ENCODE measurements around the gene LENG8. TPM values are rescaled to one million over a fixed set of nuclear protein-coding genes. Genes with fewer than 3 reads are reported as not detected.

Gene LENG8
- total RNA-seq, 1 experiment from 2014 or later: 196 TPM

- Histone ChIP-seq H3K4me3 (replicated peaks in 1 of 2; ENCODE audit: low read depth in 1 of 2, low read length in 2 of 2) (no peak overlapping the region), H3K79me2 (ENCODE audit: insufficient read depth, low read length) (peaks cover 92% of the 10 kb centered on the region), H2AFZ (ENCODE audit: low read depth, low read length, poor library complexity, severe bottlenecking) (no peak overlapping the region), H4K20me1 (ENCODE audit: insufficient read depth) (0 out of 2 replicates have a peak, but pooled peaks cover 3% of the 10 kb centered on the region), H3K36me3 (ENCODE audit: control insufficient read depth in 1 of 2, insufficient read depth in 2 of 2, low read length in 2 of 2) (peaks cover 66 to 73% of the 10 kb centered on the region in 2 experiments; a peak in 3 of 4 replicates), H3K27ac (ENCODE audit: low read depth, low read length) (no peak overlapping the region), H3K27me3 (ENCODE audit: insufficient read depth, low read length) (no peaks in the 10 kb centered on the region), H3K4me1 (ENCODE audit: control insufficient read depth in 1 of 2, insufficient read depth in 2 of 2, low read length in 2 of 2) (peaks cover 0 to under 1% of the 10 kb centered on the region in 2 experiments; a peak in 3 of 4 replicates), H3K9me3 (ENCODE audit: control insufficient read depth in 1 of 2, insufficient read depth in 1 of 2, low read depth in 1 of 2, low read length in 2 of 2) (no peaks in the 10 kb centered on the region), H3K9ac (ENCODE audit: low read length) (no peak overlapping the region), H3K9me2 (ENCODE audit: insufficient read depth) (no peaks in the 10 kb centered on the region), H3K4me2 (ENCODE audit: low read length) (no peak overlapping the region)
- CTCF ChIA-PET: no interaction called here
- RAD21 ChIA-PET (ENCODE audit: low non-redundant PET in 1 of 2, low total read pairs in 2 of 2, uncharacterized antibody in 2 of 2, unreplicated experiment in 2 of 2): no interaction called here
- no peak for DNase-seq (ENCODE audit: low read depth, low spot score)
- POLR2A ChIA-PET: no interaction called here
- TF ChIP-seq YY1 (IDR thresholded peaks at IDR 0.05; ENCODE audit: extremely low read depth, insufficient replicate concordance, low read depth, low read length) (no peak), ELF1 (IDR thresholded peaks at IDR 0.05; ENCODE audit: borderline replicate concordance, low read depth) (no peak), CEBPB (IDR thresholded peaks at IDR 0.05; ENCODE audit: low read depth) (no peak), POLR2AphosphoS5 (IDR thresholded peaks at IDR 0.05; ENCODE audit: low read depth, low read length) (no peak), RAD21 (IDR thresholded peaks at IDR 0.05; ENCODE audit: low read depth) (no peak), ZFX (IDR thresholded peaks at IDR 0.05) (no peak)
- intact Hi-C loops (cut with micrococcal nuclease): no loop called here
- no TSS peak for BruUV-seq (replicated peaks)
- ATAC-seq: no peak
These were observed 7.7 kb downstream of the LENG8 start for GRCh38 chr19:54456423-54457373.

DNA sequence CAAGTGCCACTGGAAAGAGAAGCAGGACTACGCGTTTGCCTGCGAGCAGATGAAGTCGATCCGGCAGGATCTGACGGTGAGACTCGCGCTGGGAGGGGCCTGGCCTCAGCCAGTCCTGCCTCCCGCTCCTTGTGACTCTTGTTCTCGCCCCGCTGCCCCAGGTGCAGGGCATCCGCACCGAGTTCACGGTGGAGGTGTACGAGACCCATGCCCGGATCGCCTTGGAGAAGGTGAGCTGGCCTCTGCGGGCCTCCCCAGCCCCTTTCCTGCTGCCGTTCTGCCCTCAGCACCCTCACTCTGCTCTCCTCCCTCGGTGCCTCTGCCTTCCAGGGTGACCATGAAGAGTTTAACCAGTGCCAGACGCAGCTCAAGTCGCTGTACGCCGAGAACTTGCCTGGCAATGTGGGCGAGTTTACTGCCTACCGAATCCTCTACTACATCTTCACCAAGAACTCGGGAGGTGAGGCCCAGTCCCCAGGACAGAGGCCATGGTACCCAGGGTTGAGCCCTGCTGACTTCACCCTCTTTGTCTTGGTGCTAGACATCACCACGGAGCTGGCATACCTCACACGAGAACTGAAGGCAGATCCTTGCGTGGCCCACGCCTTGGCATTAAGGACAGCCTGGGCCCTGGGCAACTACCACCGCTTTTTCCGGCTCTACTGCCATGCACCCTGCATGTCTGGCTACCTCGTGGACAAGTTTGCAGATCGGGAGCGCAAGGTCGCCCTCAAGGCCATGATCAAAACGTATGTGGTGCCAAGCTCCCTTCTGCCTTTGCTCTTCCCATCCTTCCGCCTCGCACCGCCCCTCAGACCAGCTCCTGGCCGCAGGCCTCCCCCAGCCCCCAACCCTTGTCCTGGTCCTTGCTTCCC, 9.0 kb downstream of the LENG8 start:
- DNase-seq (ENCODE audit: low read depth, low spot score) (no peak), ATAC-seq (no peak)
- H3K9me2 ChIP-seq (ENCODE audit: insufficient read depth): no peaks in the 10 kb centered on the region
- BruUV-seq (replicated peaks): TSS peak; percentile 3
- H3K4me1 ChIP-seq (ENCODE audit: control insufficient read depth in 1 of 2, insufficient read depth in 2 of 2, low read length in 2 of 2): peaks cover 7 to 13% of the 10 kb centered on the region in 2 experiments; a peak in 3 of 4 replicates
- H3K4me3 ChIP-seq (replicated peaks in 1 of 2; ENCODE audit: low read depth in 1 of 2, low read length in 2 of 2): no peak overlapping the region
- ChIA-PET RAD21 (ENCODE audit: low non-redundant PET in 1 of 2, low total read pairs in 2 of 2, uncharacterized antibody in 2 of 2, unreplicated experiment in 2 of 2) (no interaction called here), POLR2A (interaction anchor here (3.1 kb wide), 1 partner anchor 9 kb away, joined by 10 read pairs; the partner anchor contains the start of gene LENG8), CTCF (no interaction called here)
- no peak overlapping the region for H3K27ac ChIP-seq (ENCODE audit: low read depth, low read length)
- intact Hi-C loops (cut with micrococcal nuclease): no loop called here
- H2AFZ ChIP-seq (ENCODE audit: low read depth, low read length, poor library complexity, severe bottlenecking): no peak overlapping the region
- H3K36me3 ChIP-seq (ENCODE audit: control insufficient read depth in 1 of 2, insufficient read depth in 2 of 2, low read length in 2 of 2): peaks cover 55 to 67% of the 10 kb centered on the region in 2 experiments; a peak in 3 of 4 replicates
- no peaks in the 10 kb centered on the region for H3K9me3 ChIP-seq (ENCODE audit: control insufficient read depth in 1 of 2, insufficient read depth in 1 of 2, low read depth in 1 of 2, low read length in 2 of 2)
- peaks cover 92% of the 10 kb centered on the region for H3K79me2 ChIP-seq (ENCODE audit: insufficient read depth, low read length)
- H3K27me3 ChIP-seq (ENCODE audit: insufficient read depth, low read length): no peaks in the 10 kb centered on the region
- no peak overlapping the region for H3K9ac ChIP-seq (ENCODE audit: low read length)
- no peak overlapping the region for H3K4me2 ChIP-seq (ENCODE audit: low read length)
- no peaks in the 10 kb centered on the region for H4K20me1 ChIP-seq (ENCODE audit: insufficient read depth)
- TF ChIP-seq POLR2AphosphoS5 (IDR thresholded peaks at IDR 0.05; ENCODE audit: low read depth, low read length) (no peak), CEBPB (IDR thresholded peaks at IDR 0.05; ENCODE audit: low read depth) (no peak), TCF7L2 (IDR thresholded peaks at IDR 0.05; ENCODE audit: borderline replicate concordance, extremely low read depth, insufficient read depth, insufficient read length) (no peak), POLR2A (IDR thresholded peaks at IDR 0.05; ENCODE audit: borderline replicate concordance, extremely low read depth, insufficient read depth, insufficient read length) (no peak), FOSL1 (IDR thresholded peaks at IDR 0.05; ENCODE audit: low read depth) (no peak), CTCF (IDR thresholded peaks at IDR 0.05 in 2 of 3, conservative IDR thresholded peaks at IDR 0.05 in 1 of 3; ENCODE audit: borderline replicate concordance in 1 of 3, insufficient read depth in 1 of 3, low read depth in 2 of 3, low read length in 2 of 3) (no peak), EGR1 (IDR thresholded peaks at IDR 0.05; ENCODE audit: low read depth) (no peak), ELF1 (IDR thresholded peaks at IDR 0.05; ENCODE audit: borderline replicate concordance, low read depth) (no peak), EZH2phosphoT487 (IDR thresholded peaks at IDR 0.05; ENCODE audit: borderline replicate concordance) (no peak)
- TF ChIP-seq, protein P1, sequence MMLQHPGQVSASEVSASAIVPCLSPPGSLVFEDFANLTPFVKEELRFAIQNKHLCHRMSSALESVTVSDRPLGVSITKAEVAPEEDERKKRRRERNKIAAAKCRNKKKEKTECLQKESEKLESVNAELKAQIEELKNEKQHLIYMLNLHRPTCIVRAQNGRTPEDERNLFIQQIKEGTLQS (IDR thresholded peaks at IDR 0.05): no peak

Measured in HCT116 (cell line).